Panc1 (cell line): ENCODE measurements around the gene ISG20L2. TPM values are rescaled to one million over a fixed set of nuclear protein-coding genes. Genes with fewer than 3 reads are reported as not detected.

Source experiments
- ATAC-seq: fragments of 200-7000 bp; cut with Tn5 transposase; 2 replicates; pipeline ENCODE4 v1.9.1; 2020; ENCODE audit warnings: mild to moderate bottlenecking, moderate library complexity
- BruUV-seq: library from RNA; stranded (reverse); fragments of 400-500 nt; replicated peaks from 2 replicates; lab custom pipeline; 2021; lab: Mats Ljungman, UMichigan
- CTCF ChIA-PET: fragments of 300-600 bp; sonication (Branson Sonifier 250); formaldehyde crosslinking; loops from one replicate; lab custom pipeline; 2022; ENCODE audit warnings: antibody characterized with exemption; lab: Charles Lee
- POLR2A ChIA-PET: fragments of 300-600 bp; sonication (Branson Sonifier 250); formaldehyde crosslinking; loops from one replicate; lab custom pipeline; 2022; ENCODE audit warnings: antibody characterized with exemption; lab: Charles Lee
- DNase-seq: peaks from one replicate; pipeline ENCODE4 v3.0.0-alpha.2; 2010; ENCODE audit warnings: low read depth, low spot score
- H3K27ac ChIP-seq: 2 replicates; pipeline ENCODE4 v1.5.1; 2011; ENCODE audit warnings: mild to moderate bottlenecking, low read length, inconsistent platforms
- H3K27me3 ChIP-seq: fragments of 200-500 bp; sonication (Bioruptor generic); 2 replicates; pipeline ENCODE4 v1.6.0; 2014; ENCODE audit warnings: low read length, inconsistent platforms; ENCODE audit not compliant: control insufficient read depth, insufficient read depth
- H3K36me3 ChIP-seq: fragments of 200-500 bp; sonication (Bioruptor generic); 2 replicates; pipeline ENCODE4 v1.5.1; 2014; ENCODE audit warnings: inconsistent platforms, mild to moderate bottlenecking, low read length, moderate library complexity; ENCODE audit not compliant: control insufficient read depth, insufficient read depth
- H3K4me1 ChIP-seq: 2 replicates; pipeline ENCODE4 v1.5.1; 2011; ENCODE audit warnings: inconsistent platforms, mild to moderate bottlenecking, low read length, moderate library complexity; ENCODE audit not compliant: control insufficient read depth, insufficient read depth
- H3K4me3 ChIP-seq, 2 experiments: 2 replicates each; pipeline ENCODE4 v1.5.1; 2011 to 2012; ENCODE audit warnings: low read depth in 2 of 2, low read length in 2 of 2, mild to moderate bottlenecking in 2 of 2, inconsistent platforms in 1 of 2, moderate library complexity in 1 of 2
- H3K9me3 ChIP-seq: fragments of 200-500 bp; sonication (Bioruptor generic); 2 replicates; pipeline ENCODE4 v1.5.1; 2014; ENCODE audit warnings: low read depth, mild to moderate bottlenecking, inconsistent platforms, low read length, moderate library complexity; ENCODE audit not compliant: control insufficient read depth, insufficient read depth
- CTCF ChIP-seq: fragments of 450-650 bp; IDR thresholded peaks from 2 replicates; pipeline ENCODE4 v1.5.1; 2017; ENCODE audit warnings: mild to moderate bottlenecking
- POLR2AphosphoS5 ChIP-seq: IDR thresholded peaks from 2 replicates; pipeline ENCODE4 v1.6.1; 2012; ENCODE audit warnings: mild to moderate bottlenecking, low read depth, low read length, moderate library complexity
- REST ChIP-seq, 2 experiments: IDR thresholded peaks; 2 replicates each; pipeline ENCODE4 v1.6.1; 2011 to 2012; ENCODE audit warnings: low read depth in 2 of 2, control low read depth in 1 of 2, low read length in 1 of 2, mild to moderate bottlenecking in 1 of 2, moderate library complexity in 1 of 2; ENCODE audit not compliant: insufficient read depth in 1 of 2
- SIN3A ChIP-seq: IDR thresholded peaks from 2 replicates; pipeline ENCODE4 v1.6.1; 2012; ENCODE audit warnings: low read depth, mild to moderate bottlenecking, low read length, moderate library complexity, borderline replicate concordance; ENCODE audit not compliant: insufficient read depth
- in situ Hi-C: cut with HindIII; loops from 2 replicates; pipeline ENCODE4 v1.10.0; 2016; ENCODE audit warnings: low sequenced_read_pairs, low pct_unique_long_range_greater_than_20kb
- intact Hi-C: fragments of 100-400 bp; cut with micrococcal nuclease; formaldehyde crosslinking; loops from one replicate; pipeline ENCODE4 v1.10.0; 2022; ENCODE audit not compliant: unreplicated experiment
- total RNA-seq: library from RNA; stranded (reverse); gene quantifications from one replicate; pipeline ENCODE4 v1.2.1, GENCODE V29; 2021; ENCODE audit not compliant: unreplicated experiment

The ISG20L2 gene
- total RNA-seq, 1 experiment from 2014 or later, result 40.6 TPM

GRCh38 chr1:156705321-156705917 lies 23.1 kb downstream of the ISG20L2 start, which contains the start of gene CRABP2:
CRABP2 (minus strand) TSS chr1:156705583; CDS start chr1:156705446, 137 bp downstream.
- intact Hi-C loops, result loop anchor here (2.0 kb wide), 1 partner anchor 15 kb away; no protein-coding TSS in a partner anchor
- no peaks in the 10 kb centered on the region; the same call in 1 of the 2 replicates for H3K36me3 ChIP-seq
- POLR2A ChIA-PET, result interaction anchor here (0.7 to 1.5 kb wide), 6 partner anchors 10 to 20 kb away, joined by 3 to 10 read pairs (median 6); no protein-coding TSS in a partner anchor
- CTCF ChIA-PET, result interaction anchor here (0.5 to 3.7 kb wide), 10 partner anchors 9 to 222 kb away, joined by 3 to 96 read pairs (median 5); no protein-coding TSS in a partner anchor
- H3K4me3 ChIP-seq, result peak within 1 kb of the TSS; percentile 82 to 84
- DNase-seq (no peak), ATAC-seq (peak; percentile 49)
- no TSS peak for BruUV-seq
- H3K27me3 ChIP-seq, result no peaks in the 10 kb centered on the region
- H3K4me1 ChIP-seq, result peaks cover 70% of the 10 kb centered on the region
- no peaks in the 10 kb centered on the region for H3K9me3 ChIP-seq
- in situ Hi-C loops, result no loop called here
- no peak for TF ChIP-seq REST (IDR thresholded peaks at IDR 0.05; ENCODE audit: insufficient read depth in 1 of 2, low read depth in 2 of 2, low read length in 1 of 2)
- TF ChIP-seq CTCF, result no peak
- TF ChIP-seq POLR2AphosphoS5, result peak; percentile 88
- peak; percentile 56; the same call in 1 of the 2 replicates for TF ChIP-seq SIN3A
- peak within 1 kb of the TSS; percentile 93 for H3K27ac ChIP-seq

- Histone ChIP-seq H3K27ac (peak overlapping the region; percentile 93), H3K4me1 (peaks cover 70% of the 10 kb centered on the region), H3K27me3 (no peaks in the 10 kb centered on the region), H3K36me3 (no peaks in the 10 kb centered on the region; the same call in 1 of the 2 replicates), H3K4me3 (peak overlapping the region; percentile 82 to 84), H3K9me3 (no peaks in the 10 kb centered on the region)
- peak; percentile 65 for TF ChIP-seq SIN3A
- no peak for TF ChIP-seq CTCF
- POLR2A ChIA-PET, result interaction anchor here (0.6 kb wide), 1 partner anchor 42 kb away, joined by 13 read pairs; no protein-coding TSS in a partner anchor
- DNase-seq, result no peak
- BruUV-seq, result no TSS peak
- intact Hi-C loops (loop anchor here (2.0 kb wide), 1 partner anchor 14 kb away; no protein-coding TSS in a partner anchor), in situ Hi-C loops (no loop called here)
- CTCF ChIA-PET, result interaction anchor here (0.6 to 3.7 kb wide), 4 partner anchors 9 to 21 kb away, joined by 4 to 96 read pairs (median 9); no protein-coding TSS in a partner anchor
- ATAC-seq, result peak; percentile 28
Observed at GRCh38 chr1:156704930-156705320, 23.6 kb downstream of the ISG20L2 start.
